HFFc6 (cell line): ENCODE measurements around the gene CNTN5. TPM values are rescaled to one million over a fixed set of nuclear protein-coding genes. Genes with fewer than 3 reads are reported as not detected.

Experiments used
- DNase-seq: peaks from one replicate; pipeline ENCODE4 v3.0.0-alpha.2; 2018
- H3K27ac Mint-ChIP-seq: 2 replicates; pipeline ENCODE4 v1.8.0; 2020; ENCODE audit warnings: mild to moderate bottlenecking, mixed read lengths
- H3K27me3 Mint-ChIP-seq: 2 replicates; pipeline ENCODE4 v1.8.0; 2021; ENCODE audit warnings: mild to moderate bottlenecking, moderate library complexity, mixed read lengths; ENCODE audit not compliant: insufficient read depth
- H3K36me3 Mint-ChIP-seq: 2 replicates; pipeline ENCODE4 v1.8.0; 2021; ENCODE audit warnings: low read depth, mixed read lengths
- H3K4me1 Mint-ChIP-seq: 2 replicates; pipeline ENCODE4 v1.8.0; 2020; ENCODE audit warnings: low read depth, mixed read lengths
- H3K4me3 Mint-ChIP-seq: 2 replicates; pipeline ENCODE4 v1.8.0; 2020; ENCODE audit warnings: mild to moderate bottlenecking, moderate library complexity, mixed read lengths
- H3K9me3 Mint-ChIP-seq: 2 replicates; pipeline ENCODE4 v1.8.0; 2020; ENCODE audit warnings: mild to moderate bottlenecking, mixed read lengths
- total RNA-seq, 6 experiments: library from RNA; stranded (reverse); fragmentation: NEBNext Ultra II Directional; extraction: Animal tissue kit (Norgen Biotek cat#: 25700); gene quantifications; 2 replicates in 1 of 6; 3 replicates in 5 of 6; pipeline ENCODE4 v1.2.3, GENCODE V29; 2021
- TF ChIP-seq, protein P1 (sequence below): fragments of 200-600 bp; sonication (generic); IDR thresholded peaks from 2 replicates; pipeline ENCODE4 v1.5.0; 2021; ENCODE audit warnings: antibody characterized with exemption, mild to moderate bottlenecking

Gene CNTN5
- total RNA-seq, 6 experiments from 2014 or later = not detected

DNA sequence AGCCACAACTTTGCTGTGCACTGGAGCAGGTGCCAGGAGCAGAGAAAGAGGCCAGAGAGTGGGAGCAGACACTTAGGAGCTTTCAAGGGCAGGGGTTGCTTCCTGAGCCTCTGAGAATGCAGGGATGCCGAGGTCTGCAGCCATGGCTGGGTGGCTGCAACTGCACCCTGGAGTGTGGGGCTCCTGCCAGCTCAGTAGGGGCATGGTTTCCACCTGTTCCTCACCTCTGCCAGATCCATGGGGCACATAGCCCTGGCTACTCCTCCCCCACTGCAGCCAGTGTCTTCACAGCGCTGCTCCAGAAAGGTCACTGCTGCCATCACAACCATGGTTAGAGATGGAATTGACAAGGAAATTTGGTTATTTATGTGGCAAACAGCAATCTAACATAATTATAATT, 404.8 kb downstream of the CNTN5 start:
- no peak overlapping the region for H3K27ac Mint-ChIP-seq
- no peaks in the 10 kb centered on the region for H3K27me3 Mint-ChIP-seq
- TF ChIP-seq, protein P1, sequence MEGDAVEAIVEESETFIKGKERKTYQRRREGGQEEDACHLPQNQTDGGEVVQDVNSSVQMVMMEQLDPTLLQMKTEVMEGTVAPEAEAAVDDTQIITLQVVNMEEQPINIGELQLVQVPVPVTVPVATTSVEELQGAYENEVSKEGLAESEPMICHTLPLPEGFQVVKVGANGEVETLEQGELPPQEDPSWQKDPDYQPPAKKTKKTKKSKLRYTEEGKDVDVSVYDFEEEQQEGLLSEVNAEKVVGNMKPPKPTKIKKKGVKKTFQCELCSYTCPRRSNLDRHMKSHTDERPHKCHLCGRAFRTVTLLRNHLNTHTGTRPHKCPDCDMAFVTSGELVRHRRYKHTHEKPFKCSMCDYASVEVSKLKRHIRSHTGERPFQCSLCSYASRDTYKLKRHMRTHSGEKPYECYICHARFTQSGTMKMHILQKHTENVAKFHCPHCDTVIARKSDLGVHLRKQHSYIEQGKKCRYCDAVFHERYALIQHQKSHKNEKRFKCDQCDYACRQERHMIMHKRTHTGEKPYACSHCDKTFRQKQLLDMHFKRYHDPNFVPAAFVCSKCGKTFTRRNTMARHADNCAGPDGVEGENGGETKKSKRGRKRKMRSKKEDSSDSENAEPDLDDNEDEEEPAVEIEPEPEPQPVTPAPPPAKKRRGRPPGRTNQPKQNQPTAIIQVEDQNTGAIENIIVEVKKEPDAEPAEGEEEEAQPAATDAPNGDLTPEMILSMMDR = no peak
- H3K4me1 Mint-ChIP-seq = no peaks in the 10 kb centered on the region
- DNase-seq = no peak
- H3K36me3 Mint-ChIP-seq = no peaks in the 10 kb centered on the region; the same call in 1 of the 2 replicates
- peaks cover 30% of the 10 kb centered on the region for H3K9me3 Mint-ChIP-seq
- no peak overlapping the region for H3K4me3 Mint-ChIP-seq

DNA sequence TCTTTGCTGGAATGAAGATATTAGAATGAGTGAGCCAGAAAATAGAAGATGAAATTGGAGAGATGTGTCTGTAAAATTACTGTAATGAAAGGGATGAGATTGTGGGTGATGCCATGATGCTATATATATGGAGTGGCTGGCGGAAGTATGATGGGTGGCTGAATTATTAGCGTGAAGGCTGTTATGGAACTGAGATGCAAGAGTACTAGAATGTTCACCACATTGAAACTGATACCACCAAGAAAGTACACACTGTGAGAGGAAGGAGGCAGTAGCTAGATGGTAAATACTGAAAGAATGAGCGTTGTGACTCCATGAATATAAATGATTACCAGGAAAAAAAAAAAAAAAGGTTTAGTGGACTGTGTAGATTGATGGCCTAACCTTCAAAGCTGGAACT, 411.9 kb downstream of the CNTN5 start:
- Mint-ChIP-seq H3K4me3 (no peak overlapping the region), H3K27me3 (no peaks in the 10 kb centered on the region), H3K9me3 (peaks cover 24% of the 10 kb centered on the region), H3K27ac (no peak overlapping the region), H3K36me3 (0 out of 2 replicates have a peak, but pooled peaks cover 5% of the 10 kb centered on the region), H3K4me1 (no peaks in the 10 kb centered on the region)
- TF ChIP-seq, protein P1 = no peak
- DNase-seq = no peak

DNA sequence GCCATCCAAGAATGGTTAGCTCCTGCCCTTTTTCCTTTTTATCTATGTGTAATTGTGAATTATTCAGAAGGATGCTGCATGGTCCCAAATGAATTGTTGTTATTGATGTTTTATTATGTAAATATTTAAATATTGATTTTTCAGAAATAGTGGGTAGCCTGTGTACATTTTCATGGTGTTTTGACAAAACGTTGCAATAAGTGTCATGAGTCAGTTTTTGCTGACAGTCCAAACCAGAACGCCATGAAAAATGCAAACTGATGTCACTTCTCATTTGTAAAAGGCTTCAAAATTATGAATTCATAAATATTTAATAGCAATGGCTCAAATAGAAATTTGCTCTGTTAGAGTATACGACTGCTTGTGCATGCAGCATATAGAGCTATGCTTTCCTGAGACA, 422.5 kb downstream of the CNTN5 start:
- Mint-ChIP-seq H3K4me1 (no peaks in the 10 kb centered on the region), H3K9me3 (peaks cover 36% of the 10 kb centered on the region), H3K27ac (no peak overlapping the region), H3K36me3 (no peaks in the 10 kb centered on the region), H3K27me3 (no peaks in the 10 kb centered on the region), H3K4me3 (no peak overlapping the region)
- TF ChIP-seq, protein P1 = no peak
- DNase-seq = no peak

DNA sequence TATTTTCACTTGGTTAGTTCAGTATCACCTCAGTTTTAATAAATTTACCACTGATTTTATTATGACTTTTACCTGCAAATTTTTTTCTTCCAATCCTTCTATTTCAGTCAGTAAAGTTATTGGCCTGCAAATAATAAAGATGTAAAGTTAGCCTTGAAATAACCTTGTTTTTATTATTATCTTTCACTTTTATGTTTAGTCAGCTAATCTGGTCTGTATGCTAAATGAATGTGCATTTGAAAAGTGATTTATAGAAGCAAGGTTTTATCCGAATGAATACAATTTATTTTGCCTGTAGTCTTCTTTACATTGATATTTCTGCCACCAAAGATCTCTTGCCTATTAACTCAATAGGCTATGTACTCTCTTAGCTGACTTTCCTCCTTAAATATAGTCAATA, 425.7 kb downstream of the CNTN5 start:
- Mint-ChIP-seq H3K4me1 (no peaks in the 10 kb centered on the region), H3K9me3 (peaks cover 27% of the 10 kb centered on the region), H3K27me3 (no peaks in the 10 kb centered on the region), H3K4me3 (no peak overlapping the region), H3K27ac (no peak overlapping the region), H3K36me3 (no peaks in the 10 kb centered on the region)
- DNase-seq = no peak
- TF ChIP-seq, protein P1 = no peak

DNA sequence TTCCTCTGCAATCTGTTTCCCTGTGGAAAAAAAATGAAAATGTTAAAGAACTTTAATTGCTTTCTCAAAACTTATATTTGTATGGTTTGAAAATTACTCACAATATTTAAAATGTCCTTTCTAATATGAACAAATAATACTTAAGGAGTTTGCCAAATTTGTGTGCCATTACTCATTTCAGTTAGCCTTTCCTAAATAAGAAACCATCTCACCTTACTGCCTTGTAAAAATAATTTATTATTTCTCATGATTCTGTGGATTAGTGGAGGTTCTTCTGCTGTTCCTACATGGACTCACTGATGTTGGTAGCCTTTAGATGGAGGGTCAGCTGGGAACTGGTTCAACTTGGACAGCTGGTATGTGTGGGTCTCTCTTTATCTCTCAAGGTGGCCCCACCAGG, 428.6 kb downstream of the CNTN5 start:
- no peaks in the 10 kb centered on the region for H3K4me1 Mint-ChIP-seq
- H3K9me3 Mint-ChIP-seq = peaks cover 16% of the 10 kb centered on the region
- no peak for DNase-seq
- no peaks in the 10 kb centered on the region for H3K36me3 Mint-ChIP-seq
- no peak overlapping the region for H3K27ac Mint-ChIP-seq
- H3K4me3 Mint-ChIP-seq = no peak overlapping the region
- TF ChIP-seq, protein P1 = no peak
- no peaks in the 10 kb centered on the region for H3K27me3 Mint-ChIP-seq

DNA sequence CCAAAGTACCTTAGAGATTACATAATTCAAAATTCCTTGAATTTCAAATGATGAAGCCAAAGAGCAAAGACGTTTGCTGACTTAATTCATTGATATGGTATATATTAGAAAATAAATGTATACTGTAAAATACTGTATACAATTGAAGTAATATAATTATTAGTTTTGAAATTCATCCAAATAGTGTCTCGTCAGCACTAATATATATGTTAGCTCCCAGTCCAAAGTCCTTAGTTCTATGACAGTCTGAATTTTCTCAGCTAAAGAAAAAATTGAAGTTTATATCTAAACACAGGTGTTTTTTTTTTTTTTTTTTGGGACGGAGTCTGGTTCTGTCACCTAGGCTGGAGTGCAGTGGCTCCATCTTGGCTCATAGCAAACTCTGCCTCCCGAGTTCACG, 431.3 kb downstream of the CNTN5 start:
- H3K27me3 Mint-ChIP-seq = no peaks in the 10 kb centered on the region
- H3K4me1 Mint-ChIP-seq = no peaks in the 10 kb centered on the region
- no peak overlapping the region for H3K4me3 Mint-ChIP-seq
- DNase-seq = no peak
- peaks cover 12% of the 10 kb centered on the region for H3K9me3 Mint-ChIP-seq
- H3K36me3 Mint-ChIP-seq = no peaks in the 10 kb centered on the region
- H3K27ac Mint-ChIP-seq = no peak overlapping the region
- TF ChIP-seq, protein P1 = no peak
